K562 (cell line): ENCODE data around the gene MED28. TPM values are rescaled to one million over a fixed set of nuclear protein-coding genes. Genes with fewer than 3 reads are reported as not detected.

Experiments
- ARID1B ChIP-seq: fragments of 450-650 bp; IDR thresholded peaks from 2 replicates; pipeline ENCODE4 v1.6.1; 2016; ENCODE audit warnings: antibody characterized with exemption, mild to moderate bottlenecking, inconsistent platforms
- CEBPB ChIP-seq: fragments of 450-650 bp; IDR thresholded peaks from 2 replicates; pipeline ENCODE4 v1.6.1; 2016; ENCODE audit warnings: missing genetic modification characterization, missing compliant biosample characterization
- FOXJ2 ChIP-seq: fragments of 200-800 bp; sonication (Bioruptor generic); IDR thresholded peaks from 2 replicates; pipeline ENCODE4 v1.6.1; 2016; ENCODE audit warnings: missing genetic modification characterization, missing compliant biosample characterization
- JUN ChIP-seq, 2 experiments: sonication (generic) in 1 of 2; formaldehyde crosslinking in 1 of 2; IDR thresholded peaks; 2 replicates each; pipeline versions ENCODE4 v1.6.1 to v1.8.0; 2012 to 2022; ENCODE audit warnings: borderline replicate concordance in 2 of 2, mild to moderate bottlenecking in 2 of 2, improper control_type of control experiment in 1 of 2, low read depth in 1 of 2, low read length in 1 of 2, missing genetic modification reagents in 1 of 2
- KLF6 ChIP-seq: fragments of 250-450 bp; sonication (Bioruptor Pico); IDR thresholded peaks from 2 replicates; pipeline ENCODE4 v1.4.0; 2020; ENCODE audit warnings: mild to moderate bottlenecking, moderate library complexity, borderline replicate concordance
- L3MBTL2 ChIP-seq: fragments of 450-650 bp; IDR thresholded peaks from 2 replicates; pipeline ENCODE4 v1.6.1; 2016; ENCODE audit warnings: mild to moderate bottlenecking, moderate library complexity
- MTA1 ChIP-seq: fragments of 450-650 bp; IDR thresholded peaks from 2 replicates; pipeline ENCODE4 v1.6.1; 2017; ENCODE audit warnings: borderline replicate concordance
- NFYB ChIP-seq: IDR thresholded peaks from 2 replicates; pipeline ENCODE4 v1.6.1; 2011; ENCODE audit warnings: mild to moderate bottlenecking, moderate library complexity; ENCODE audit not compliant: insufficient read length; ENCODE audit errors: extremely low read depth
- POLR2A ChIP-seq: fragments of 450-650 bp; conservative IDR thresholded peaks from 2 replicates; pipeline ENCODE4 v1.6.1; 2016
- RBFOX2 ChIP-seq: fragments of 200-400 bp; formaldehyde crosslinking; IDR thresholded peaks from 2 replicates; pipeline ENCODE4 v1.6.1; 2017; ENCODE audit warnings: low read depth, mild to moderate bottlenecking, low read length, moderate library complexity
- SUPT5H ChIP-seq: fragments of 450-650 bp; IDR thresholded peaks from 2 replicates; pipeline ENCODE4 v1.6.1; 2016
- TARDBP ChIP-seq: fragments of 450-650 bp; IDR thresholded peaks from 2 replicates; pipeline ENCODE4 v1.6.1; 2016
- TGIF2 ChIP-seq: sonication (generic); formaldehyde crosslinking; IDR thresholded peaks from 2 replicates; pipeline ENCODE4 v1.8.1; 2022; ENCODE audit warnings: mild to moderate bottlenecking, missing genetic modification reagents, moderate library complexity
- TRIM24 ChIP-seq, 2 experiments: fragments of 450-650 bp; IDR thresholded peaks; 2 replicates each; pipeline ENCODE4 v1.6.1; 2016
- polyA plus RNA-seq, 8 experiments: library from polyadenylated mRNA; depleted of rRNA in 4 of 8; stranded (reverse) in 5 of 8; unstranded in 3 of 8; fragments of >200 nt; fragmentation: Nextera tagmentation in 2 of 8; fragmentation: Illumina TruSeq in 1 of 8; extraction: Ambion mirVana in 2 of 8; extraction: Trizol in 1 of 8; gene quantifications; 2 replicates each; pipeline versions ENCODE4 v1.2.1 to v1.2.3, GENCODE V29; 2011 to 2014; ENCODE audit warnings: inconsistent platforms in 1 of 8, missing spikeins in 1 of 8
- total RNA-seq, 7 experiments: library from RNA; depleted of rRNA in 6 of 7; stranded (reverse); fragments of >200 nt in 6 of 7; fragmentation: Illumina TruSeq in 2 of 7; extraction: Trizol in 2 of 7; gene quantifications; 2 replicates each; pipeline versions ENCODE4 v1.2.1 to v1.2.3, GENCODE V29; 2011 to 2021; ENCODE audit warnings: low replicate concordance in 1 of 7
- TF ChIP-seq, protein P1 (sequence below): sonication (generic); formaldehyde crosslinking; IDR thresholded peaks from 2 replicates; pipeline ENCODE4 v1.8.1; 2023; ENCODE audit warnings: mild to moderate bottlenecking, missing genetic modification reagents
- TF ChIP-seq, protein P2 (sequence below): fragments of 250-450 bp; sonication (Bioruptor Pico); IDR thresholded peaks from 2 replicates; pipeline ENCODE4 v1.4.0; 2020
- TF ChIP-seq, protein P3 (sequence below): fragments of 150-350 bp; conservative IDR thresholded peaks from 2 replicates; pipeline ENCODE4 v1.6.1; 2014; ENCODE audit warnings: low read length
- TF ChIP-seq, protein P4 (sequence below): fragments of 450-650 bp; formaldehyde crosslinking; IDR thresholded peaks from 2 replicates; pipeline ENCODE4 v1.4.0; 2020; ENCODE audit warnings: mild to moderate bottlenecking, moderate library complexity
- TF ChIP-seq, protein P5 (sequence below): fragments of 250-450 bp; sonication (Bioruptor Pico); IDR thresholded peaks from 2 replicates; pipeline ENCODE4 v1.5.0; 2020; ENCODE audit warnings: mild to moderate bottlenecking

MED28 gene
- total and polyA plus RNA-seq, 9 of the 15 experiments (the other 6 are each of a cell fraction or from before 2014, with no cell fraction given), result 15.5 to 93.8 (median 50.5) TPM

DNA sequence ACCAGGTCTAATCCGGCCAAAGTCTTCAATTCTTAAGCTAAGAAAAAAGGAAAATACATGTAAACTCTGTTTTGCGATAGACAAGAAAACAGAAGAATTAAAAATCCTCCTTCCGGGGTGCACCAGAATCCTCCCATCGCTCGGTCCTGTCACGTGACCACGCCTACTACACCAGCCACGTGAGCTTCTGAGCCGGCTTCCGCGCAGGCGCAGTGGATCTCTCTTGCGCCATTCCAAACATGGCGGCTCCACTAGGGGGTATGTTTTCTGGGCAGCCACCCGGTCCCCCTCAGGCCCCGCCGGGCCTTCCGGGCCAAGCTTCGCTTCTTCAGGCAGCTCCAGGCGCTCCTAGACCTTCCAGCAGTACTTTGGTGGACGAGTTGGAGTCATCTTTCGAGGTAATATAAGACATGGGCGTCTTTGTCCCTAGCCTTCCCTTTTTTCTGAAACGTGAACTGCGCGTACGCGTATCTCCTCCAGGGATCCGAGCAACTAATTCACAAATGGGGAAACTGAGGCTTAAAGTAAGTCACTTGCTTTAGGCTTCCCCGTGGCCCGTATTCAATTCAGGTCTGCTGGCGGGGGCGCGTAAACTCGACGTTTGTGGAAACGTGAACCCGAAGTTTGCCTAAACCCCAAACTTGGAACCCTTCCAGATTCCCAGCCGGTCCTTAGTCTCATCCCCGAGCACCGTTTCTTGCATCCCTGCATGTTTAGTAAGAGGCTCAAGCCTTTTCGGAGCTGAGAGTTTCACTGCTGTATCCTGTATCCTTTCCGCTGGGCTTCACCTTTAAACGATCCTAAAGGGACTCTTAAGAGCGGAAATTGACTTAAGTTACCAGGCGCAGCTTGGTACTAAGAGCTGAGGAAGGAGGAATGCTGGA, at the start of gene MED28 (continued):
- TF ChIP-seq, protein P1, sequence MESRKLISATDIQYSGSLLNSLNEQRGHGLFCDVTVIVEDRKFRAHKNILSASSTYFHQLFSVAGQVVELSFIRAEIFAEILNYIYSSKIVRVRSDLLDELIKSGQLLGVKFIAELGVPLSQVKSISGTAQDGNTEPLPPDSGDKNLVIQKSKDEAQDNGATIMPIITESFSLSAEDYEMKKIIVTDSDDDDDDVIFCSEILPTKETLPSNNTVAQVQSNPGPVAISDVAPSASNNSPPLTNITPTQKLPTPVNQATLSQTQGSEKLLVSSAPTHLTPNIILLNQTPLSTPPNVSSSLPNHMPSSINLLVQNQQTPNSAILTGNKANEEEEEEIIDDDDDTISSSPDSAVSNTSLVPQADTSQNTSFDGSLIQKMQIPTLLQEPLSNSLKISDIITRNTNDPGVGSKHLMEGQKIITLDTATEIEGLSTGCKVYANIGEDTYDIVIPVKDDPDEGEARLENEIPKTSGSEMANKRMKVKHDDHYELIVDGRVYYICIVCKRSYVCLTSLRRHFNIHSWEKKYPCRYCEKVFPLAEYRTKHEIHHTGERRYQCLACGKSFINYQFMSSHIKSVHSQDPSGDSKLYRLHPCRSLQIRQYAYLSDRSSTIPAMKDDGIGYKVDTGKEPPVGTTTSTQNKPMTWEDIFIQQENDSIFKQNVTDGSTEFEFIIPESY (CRISPR knock-in tag), result no peak
- TF ChIP-seq SUPT5H, result peak; percentile 93
- TF ChIP-seq, protein P2, sequence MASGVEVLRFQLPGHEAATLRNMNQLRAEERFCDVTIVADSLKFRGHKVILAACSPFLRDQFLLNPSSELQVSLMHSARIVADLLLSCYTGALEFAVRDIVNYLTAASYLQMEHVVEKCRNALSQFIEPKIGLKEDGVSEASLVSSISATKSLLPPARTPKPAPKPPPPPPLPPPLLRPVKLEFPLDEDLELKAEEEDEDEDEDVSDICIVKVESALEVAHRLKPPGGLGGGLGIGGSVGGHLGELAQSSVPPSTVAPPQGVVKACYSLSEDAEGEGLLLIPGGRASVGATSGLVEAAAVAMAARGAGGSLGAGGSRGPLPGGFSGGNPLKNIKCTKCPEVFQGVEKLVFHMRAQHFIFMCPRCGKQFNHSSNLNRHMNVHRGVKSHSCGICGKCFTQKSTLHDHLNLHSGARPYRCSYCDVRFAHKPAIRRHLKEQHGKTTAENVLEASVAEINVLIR (CRISPR knock-in tag), result 0 out of 2 replicates have a peak, but pooled peaks have one; percentile 21
- TF ChIP-seq, protein P3, sequence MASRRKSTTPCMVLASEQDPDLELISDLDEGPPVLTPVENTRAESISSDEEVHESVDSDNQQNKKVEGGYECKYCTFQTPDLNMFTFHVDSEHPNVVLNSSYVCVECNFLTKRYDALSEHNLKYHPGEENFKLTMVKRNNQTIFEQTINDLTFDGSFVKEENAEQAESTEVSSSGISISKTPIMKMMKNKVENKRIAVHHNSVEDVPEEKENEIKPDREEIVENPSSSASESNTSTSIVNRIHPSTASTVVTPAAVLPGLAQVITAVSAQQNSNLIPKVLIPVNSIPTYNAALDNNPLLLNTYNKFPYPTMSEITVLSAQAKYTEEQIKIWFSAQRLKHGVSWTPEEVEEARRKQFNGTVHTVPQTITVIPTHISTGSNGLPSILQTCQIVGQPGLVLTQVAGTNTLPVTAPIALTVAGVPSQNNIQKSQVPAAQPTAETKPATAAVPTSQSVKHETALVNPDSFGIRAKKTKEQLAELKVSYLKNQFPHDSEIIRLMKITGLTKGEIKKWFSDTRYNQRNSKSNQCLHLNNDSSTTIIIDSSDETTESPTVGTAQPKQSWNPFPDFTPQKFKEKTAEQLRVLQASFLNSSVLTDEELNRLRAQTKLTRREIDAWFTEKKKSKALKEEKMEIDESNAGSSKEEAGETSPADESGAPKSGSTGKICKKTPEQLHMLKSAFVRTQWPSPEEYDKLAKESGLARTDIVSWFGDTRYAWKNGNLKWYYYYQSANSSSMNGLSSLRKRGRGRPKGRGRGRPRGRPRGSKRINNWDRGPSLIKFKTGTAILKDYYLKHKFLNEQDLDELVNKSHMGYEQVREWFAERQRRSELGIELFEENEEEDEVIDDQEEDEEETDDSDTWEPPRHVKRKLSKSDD, result peak; percentile 45; the same call in 1 of the 2 replicates
- no peak for TF ChIP-seq TGIF2 (CRISPR knock-in tag)
- TF ChIP-seq, protein P4, sequence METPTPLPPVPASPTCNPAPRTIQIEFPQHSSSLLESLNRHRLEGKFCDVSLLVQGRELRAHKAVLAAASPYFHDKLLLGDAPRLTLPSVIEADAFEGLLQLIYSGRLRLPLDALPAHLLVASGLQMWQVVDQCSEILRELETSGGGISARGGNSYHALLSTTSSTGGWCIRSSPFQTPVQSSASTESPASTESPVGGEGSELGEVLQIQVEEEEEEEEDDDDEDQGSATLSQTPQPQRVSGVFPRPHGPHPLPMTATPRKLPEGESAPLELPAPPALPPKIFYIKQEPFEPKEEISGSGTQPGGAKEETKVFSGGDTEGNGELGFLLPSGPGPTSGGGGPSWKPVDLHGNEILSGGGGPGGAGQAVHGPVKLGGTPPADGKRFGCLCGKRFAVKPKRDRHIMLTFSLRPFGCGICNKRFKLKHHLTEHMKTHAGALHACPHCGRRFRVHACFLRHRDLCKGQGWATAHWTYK (CRISPR knock-in tag), result 0 out of 2 replicates have a peak, but pooled peaks have one; percentile 31
- 0 out of 2 replicates have a peak, but pooled peaks have one; percentile 38 for TF ChIP-seq FOXJ2 (tag)
- TF ChIP-seq JUN (IDR thresholded peaks at IDR 0.05; ENCODE audit: borderline replicate concordance, low read depth, low read length), result peak; percentile 17; the same call in 1 of the 2 replicates
- TF ChIP-seq JUN (CRISPR knock-in tag; IDR thresholded peaks at IDR 0.05; ENCODE audit: borderline replicate concordance), result no peak
- no peak for TF ChIP-seq TARDBP
- peak in 1 of 2 experiments; percentile 41; a peak in 1 of 4 replicates for TF ChIP-seq TRIM24 (IDR thresholded peaks at IDR 0.05)
- peak; percentile 38 for TF ChIP-seq L3MBTL2
- no peak for TF ChIP-seq NFYB
- TF ChIP-seq ARID1B, result peak; percentile 11; the same call in 1 of the 2 replicates
- TF ChIP-seq POLR2A, result peak; percentile 96
- TF ChIP-seq, protein P5, sequence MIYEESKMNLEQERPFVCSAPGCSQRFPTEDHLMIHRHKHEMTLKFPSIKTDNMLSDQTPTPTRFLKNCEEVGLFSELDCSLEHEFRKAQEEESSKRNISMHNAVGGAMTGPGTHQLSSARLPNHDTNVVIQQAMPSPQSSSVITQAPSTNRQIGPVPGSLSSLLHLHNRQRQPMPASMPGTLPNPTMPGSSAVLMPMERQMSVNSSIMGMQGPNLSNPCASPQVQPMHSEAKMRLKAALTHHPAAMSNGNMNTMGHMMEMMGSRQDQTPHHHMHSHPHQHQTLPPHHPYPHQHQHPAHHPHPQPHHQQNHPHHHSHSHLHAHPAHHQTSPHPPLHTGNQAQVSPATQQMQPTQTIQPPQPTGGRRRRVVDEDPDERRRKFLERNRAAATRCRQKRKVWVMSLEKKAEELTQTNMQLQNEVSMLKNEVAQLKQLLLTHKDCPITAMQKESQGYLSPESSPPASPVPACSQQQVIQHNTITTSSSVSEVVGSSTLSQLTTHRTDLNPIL (CRISPR knock-in tag), result no peak
- peak; percentile 98 for TF ChIP-seq CEBPB
- 0 out of 2 replicates have a peak, but pooled peaks have one; percentile 18 for TF ChIP-seq KLF6 (CRISPR knock-in tag)
- TF ChIP-seq MTA1, result no peak
- peak; percentile 85 for TF ChIP-seq RBFOX2
